ENCODE data around the gene NFILZ.
A peak's percentile ranks its signal among the peaks of the same experiment; 100 is the strongest.

NFILZ gene

DNA sequence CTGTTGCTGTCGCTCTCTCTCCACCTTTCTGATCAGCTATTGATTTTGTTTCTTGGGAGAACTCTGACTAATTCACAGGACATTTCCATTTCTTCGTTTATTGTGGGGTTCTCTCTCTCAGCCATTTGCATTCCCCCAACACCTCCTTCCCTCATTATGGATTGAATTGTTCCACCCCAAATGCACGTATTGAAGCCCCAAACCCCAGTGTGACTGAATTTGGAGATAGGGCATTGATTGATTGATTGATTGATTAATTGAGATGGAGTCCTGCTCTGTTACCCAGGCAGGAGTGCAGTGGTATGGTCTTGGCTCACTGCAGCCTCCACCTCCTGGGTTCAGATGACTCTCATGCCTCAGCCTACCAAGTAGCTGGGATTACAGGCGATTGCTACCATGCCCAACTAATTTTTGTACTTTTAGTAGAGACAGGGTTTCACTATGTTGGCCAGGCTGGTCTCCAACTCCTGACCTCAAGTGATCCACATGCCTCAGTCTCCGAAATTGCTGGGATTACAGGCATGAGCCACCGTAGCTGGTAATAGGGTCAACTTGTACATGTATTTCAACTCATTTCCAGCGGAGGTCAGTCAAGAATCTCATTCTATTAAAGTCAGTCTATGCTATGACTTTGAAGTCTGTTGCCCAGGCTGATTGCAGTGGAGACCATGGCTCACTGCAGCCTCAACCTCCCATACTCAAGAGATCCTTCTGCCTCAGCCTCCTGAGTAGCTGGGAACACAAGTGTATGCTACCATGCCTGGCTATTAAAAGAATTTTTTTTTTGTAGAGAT is 13.6 kb downstream of the NFILZ start:
- no peak for DNase-seq

DNA sequence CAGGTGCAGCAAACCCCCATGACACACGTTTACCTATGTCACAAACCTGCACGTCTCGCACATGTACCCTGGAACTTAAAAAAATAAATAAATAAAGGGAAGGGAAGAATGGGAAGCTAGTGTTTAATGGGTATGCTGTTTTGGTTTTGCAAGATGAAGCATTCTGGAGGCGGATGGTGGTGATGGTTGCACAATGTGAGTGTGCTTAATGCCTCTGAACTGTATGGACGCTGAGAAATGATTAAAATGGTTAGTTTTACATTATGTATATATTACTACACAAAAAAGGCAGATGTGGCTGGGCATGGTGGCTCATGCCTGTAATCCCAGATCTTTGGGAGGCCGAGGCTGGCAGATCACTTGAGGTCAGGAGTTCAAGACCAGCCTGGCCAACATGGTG is 17.8 kb downstream of the NFILZ start:
- peak; percentile 83 for DNase-seq

DNA sequence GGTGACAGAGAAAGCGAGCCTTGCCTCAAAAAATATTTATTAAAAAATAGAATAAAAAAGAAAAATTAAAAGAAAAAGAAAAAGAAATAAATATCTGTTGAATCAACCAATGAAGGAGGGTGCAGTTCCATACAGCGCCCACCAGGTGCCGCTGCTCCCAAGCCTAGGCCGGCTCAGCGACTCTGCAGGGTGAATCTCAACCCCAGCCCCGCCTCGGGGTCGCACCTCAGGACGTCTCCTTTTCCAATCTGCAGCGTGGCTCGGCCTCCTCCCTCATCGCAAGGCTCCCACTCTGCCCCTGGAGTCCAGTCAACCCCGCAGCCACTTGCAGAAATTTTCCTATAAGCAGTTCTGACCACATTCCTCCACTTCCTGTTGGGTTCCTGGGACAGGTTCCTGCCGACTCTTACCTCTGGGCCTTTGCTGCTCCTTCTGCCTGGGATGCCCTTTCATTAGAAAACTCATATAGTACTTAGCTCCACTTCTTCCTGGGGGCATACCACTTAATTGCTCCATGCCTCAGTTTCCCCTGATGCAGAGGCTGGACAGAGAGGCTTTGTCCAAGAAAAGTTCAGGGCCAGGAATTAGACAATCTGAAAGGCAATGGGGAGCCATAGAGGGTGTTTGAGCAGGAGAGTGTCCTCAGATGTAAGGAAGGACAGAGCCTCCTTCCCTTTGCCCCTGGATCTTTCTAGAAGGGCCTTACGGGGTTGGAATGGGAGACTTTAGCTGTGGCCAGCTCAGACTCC is 24.3 kb downstream of the NFILZ start:
- peak; percentile 70 for DNase-seq

DNA sequence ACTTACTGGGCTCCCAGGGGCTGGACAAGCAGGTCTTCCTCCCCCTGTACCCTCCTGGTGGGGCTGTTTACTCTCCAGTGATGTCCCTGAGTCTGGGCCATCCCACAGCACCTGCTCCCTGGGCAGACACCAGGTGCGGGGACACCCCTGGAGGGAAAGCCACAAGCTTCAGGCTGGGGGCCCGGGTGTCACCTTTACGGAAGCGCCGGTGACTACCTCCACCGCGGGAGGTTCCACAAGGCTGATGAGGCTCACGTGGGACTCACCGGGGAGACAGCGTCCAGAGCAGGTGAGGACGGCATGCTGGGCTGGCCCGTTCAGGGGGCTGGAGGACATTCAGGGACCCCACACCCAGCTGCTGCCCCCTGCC is 24.9 kb downstream of the NFILZ start:
- DNase-seq: no peak

DNA sequence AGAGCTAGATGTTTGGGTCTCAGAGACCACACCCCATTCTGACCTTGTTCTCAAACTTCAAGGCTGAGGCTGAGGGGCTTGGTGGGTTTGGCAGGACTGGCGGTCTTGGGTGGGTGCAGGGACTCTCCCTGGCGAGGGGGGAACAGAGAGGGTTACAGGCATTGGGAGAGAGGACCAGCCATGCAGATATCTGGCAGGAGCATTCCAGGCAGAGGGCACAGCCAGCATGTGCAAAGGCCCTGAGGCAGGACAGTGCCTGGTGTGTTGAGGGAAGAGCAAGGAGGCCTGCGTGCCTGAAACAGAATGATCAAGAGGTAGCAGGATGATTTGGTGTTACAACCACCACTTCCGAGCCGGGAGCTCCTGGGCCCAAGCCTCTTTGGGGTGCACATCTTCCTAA is 27.4 kb downstream of the NFILZ start:
- no peak for DNase-seq

DNA sequence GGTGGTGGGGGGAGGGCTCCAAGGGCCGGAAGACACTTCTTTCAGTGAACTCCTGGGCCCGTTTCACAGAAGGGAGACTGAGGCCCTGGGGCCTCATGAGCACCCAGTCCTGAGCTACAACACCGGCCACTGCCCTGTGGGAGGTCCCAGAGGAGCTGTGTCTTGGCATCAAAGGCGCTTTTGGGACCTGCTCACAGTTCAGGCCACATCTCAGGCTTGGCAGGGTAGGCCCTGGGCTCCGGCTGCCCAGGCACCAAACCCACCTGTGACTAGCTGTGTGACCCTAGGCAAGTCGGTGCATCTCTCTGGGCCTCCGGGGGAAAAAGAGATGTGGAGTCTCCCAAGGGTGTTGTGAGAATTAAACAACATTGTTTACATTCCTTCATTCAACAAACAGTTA is 29.5 kb downstream of the NFILZ start:
- no peak for DNase-seq

DNA sequence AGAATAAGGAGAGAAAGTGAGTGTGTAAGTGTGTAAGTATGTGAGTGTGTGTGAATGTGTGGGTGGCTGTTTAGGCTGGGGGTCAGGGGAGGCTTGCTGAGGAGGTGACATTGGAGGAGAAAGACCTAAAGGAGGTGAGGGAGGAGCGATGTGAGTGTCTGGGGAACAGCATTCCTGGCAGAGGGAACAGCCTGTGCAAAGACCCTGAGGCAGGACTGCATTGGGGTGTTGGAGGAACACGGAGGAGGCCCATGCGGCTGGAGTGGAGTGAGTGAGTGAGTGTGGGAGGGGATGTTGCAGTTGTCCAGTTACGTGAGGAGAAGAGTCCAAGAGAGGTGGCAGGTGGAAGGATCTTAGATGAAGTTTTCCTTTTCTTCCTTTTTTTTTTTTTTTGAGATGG is 31.8 kb downstream of the NFILZ start:
- no peak for DNase-seq

DNA sequence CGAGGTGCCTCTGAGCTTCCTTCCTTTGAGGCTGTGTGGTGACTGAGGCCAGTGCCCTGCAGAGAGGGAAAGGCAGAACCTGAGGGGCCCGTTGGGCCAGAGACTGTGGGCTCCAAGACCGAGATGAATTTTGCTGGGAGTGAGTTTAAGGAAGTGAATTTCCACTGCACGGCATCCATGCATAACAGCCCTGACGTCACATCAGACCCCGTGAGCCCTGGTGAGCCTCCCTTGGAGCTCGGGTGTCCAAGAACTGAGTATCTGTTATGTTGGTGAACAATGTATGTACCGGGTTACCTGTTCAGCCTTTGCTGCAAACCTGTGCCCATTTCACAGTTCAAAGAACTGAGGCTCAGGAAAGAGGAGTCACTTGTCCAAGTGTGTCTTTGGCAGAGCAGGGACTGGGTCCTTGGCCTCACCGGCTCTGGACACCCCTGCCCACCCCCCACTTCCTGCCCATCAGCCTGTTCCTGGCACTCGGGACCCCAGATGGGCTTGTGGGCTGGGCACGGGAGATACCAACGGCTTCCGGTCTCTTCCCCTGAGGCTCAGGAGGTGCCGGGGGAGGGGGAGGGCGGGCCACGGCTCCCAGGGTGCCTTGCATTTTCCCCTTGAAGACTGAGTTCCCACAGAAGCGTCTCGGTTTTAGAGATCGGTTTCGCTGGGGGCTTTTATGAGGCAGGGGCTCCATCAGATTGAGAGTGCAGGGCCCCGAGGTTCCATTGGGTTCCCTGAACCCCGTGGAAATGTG is 33.7 kb downstream of the NFILZ start:
- peak; percentile 69 for DNase-seq

- no peak for DNase-seq
Observed at GRCh38 chr19:8664671-8665057, 34.2 kb downstream of the NFILZ start.

- no peak for DNase-seq
Observed at GRCh38 chr19:8665468-8666213, 35.2 kb downstream of the NFILZ start.

- DNase-seq: no peak
Observed at GRCh38 chr19:8666814-8667405, 36.5 kb downstream of the NFILZ start.

- no peak for DNase-seq
Observed at GRCh38 chr19:8673276-8673891, 43.0 kb downstream of the NFILZ start.

- no peak for DNase-seq
Observed at GRCh38 chr19:8675066-8675465, 44.6 kb downstream of the NFILZ start.

DNA sequence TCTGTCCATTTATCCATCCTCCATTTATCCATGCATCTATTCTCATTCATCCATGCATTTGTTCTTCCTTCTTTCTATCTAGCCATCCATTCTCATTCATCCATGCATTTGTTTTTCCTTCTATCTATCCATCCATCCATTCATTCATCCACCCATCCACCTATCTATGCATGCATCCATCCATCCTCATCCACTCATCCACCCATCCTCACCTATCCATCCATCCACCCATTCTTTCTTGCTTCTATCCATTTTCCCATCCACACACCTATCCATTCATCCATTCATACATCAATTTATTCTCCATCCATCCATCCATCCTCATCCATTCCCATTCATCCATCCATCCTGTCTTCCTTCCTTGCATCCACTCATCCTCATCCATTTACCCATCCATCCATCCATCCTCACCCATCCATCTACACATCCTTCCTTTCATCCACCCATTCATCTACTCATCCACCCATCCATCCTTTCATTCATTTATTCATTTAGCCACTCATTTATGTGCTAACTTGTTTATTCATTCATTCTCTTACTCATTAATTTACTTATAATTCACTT is 47.9 kb downstream of the NFILZ start:
- no peak for DNase-seq
